Keratinocyte (primary cell): Measurements from ENCODE around the gene ETFA. TPM values are rescaled to one million over a fixed set of nuclear protein-coding genes. Genes with fewer than 3 reads are reported as not detected.

ENCODE experiments used
- DNase-seq: peaks from one replicate; pipeline ENCODE4 v3.0.0-alpha.2; 2011; ENCODE audit warnings: low read depth, missing footprints, low spot score
- FAIRE-seq: peaks from 2 replicates; lab custom pipeline; 2011; peaks lifted over from hg19 to GRCh38; lab: Jason Lieb, UNC
- H2AFZ ChIP-seq: 2 replicates; pipeline ENCODE4 v1.6.0; 2012; ENCODE audit warnings: low read length, control low read depth, inconsistent platforms; ENCODE audit not compliant: control insufficient read depth
- H3K27ac ChIP-seq: 2 replicates; pipeline ENCODE4 v1.5.1; 2011; ENCODE audit warnings: low read length; ENCODE audit not compliant: control insufficient read depth, insufficient read depth
- H3K27me3 ChIP-seq: 3 replicates; pipeline ENCODE4 v1.6.0; 2011; ENCODE audit warnings: low read length; ENCODE audit not compliant: control insufficient read depth, insufficient read depth; ENCODE audit errors: extremely low read depth
- H3K36me3 ChIP-seq, 2 experiments: 2 replicates in 1 of 2; 3 replicates in 1 of 2; pipeline ENCODE4 v1.5.1; 2011; ENCODE audit warnings: low read length in 2 of 2, mild to moderate bottlenecking in 1 of 2; ENCODE audit not compliant: control insufficient read depth in 2 of 2, insufficient read depth in 2 of 2; ENCODE audit errors: extremely low read depth in 1 of 2
- H3K4me1 ChIP-seq: 3 replicates; pipeline ENCODE4 v1.5.1; 2011; ENCODE audit warnings: low read length; ENCODE audit not compliant: control insufficient read depth, insufficient read depth; ENCODE audit errors: extremely low read depth
- H3K4me2 ChIP-seq: 3 replicates; pipeline ENCODE4 v1.6.0; 2011; ENCODE audit warnings: low read depth, low read length; ENCODE audit not compliant: control insufficient read depth, insufficient read depth; ENCODE audit errors: extremely low read depth
- H3K4me3 ChIP-seq, 3 experiments: fragments of 200-600 bp in 1 of 3; sonication (generic) in 1 of 3; 2 replicates in 2 of 3; 3 replicates in 1 of 3; pipeline ENCODE4 v1.5.1; 2011 to 2016; ENCODE audit warnings: low read length in 3 of 3, mild to moderate bottlenecking in 3 of 3, control low read depth in 2 of 3, inconsistent platforms in 1 of 3, low read depth in 1 of 3, mixed read lengths in 1 of 3, mixed run types in 1 of 3, moderate library complexity in 1 of 3; ENCODE audit not compliant: control insufficient read depth in 2 of 3, insufficient read depth in 2 of 3; ENCODE audit errors: extremely low read depth in 1 of 3
- H3K79me2 ChIP-seq: 2 replicates; pipeline ENCODE4 v1.6.0; 2012; ENCODE audit warnings: low read length; ENCODE audit not compliant: control insufficient read depth, insufficient read depth
- H3K9ac ChIP-seq: 3 replicates; pipeline ENCODE4 v1.6.0; 2011; ENCODE audit warnings: low read length; ENCODE audit not compliant: control insufficient read depth, insufficient read depth; ENCODE audit errors: extremely low read depth
- H3K9me1 ChIP-seq: 3 replicates; pipeline ENCODE4 v1.6.0; 2011; ENCODE audit warnings: low read length; ENCODE audit not compliant: control insufficient read depth, insufficient read depth; ENCODE audit errors: extremely low read depth
- H3K9me3 ChIP-seq: 2 replicates; pipeline ENCODE4 v1.5.1; 2012; ENCODE audit warnings: low read depth, low read length; ENCODE audit not compliant: control insufficient read depth
- H4K20me1 ChIP-seq: 3 replicates; pipeline ENCODE4 v1.6.0; 2011; ENCODE audit warnings: low read length; ENCODE audit not compliant: control insufficient read depth, insufficient read depth; ENCODE audit errors: extremely low read depth
- EZH2 ChIP-seq: IDR thresholded peaks from one replicate; pipeline ENCODE4 v1.6.1; 2012; ENCODE audit warnings: inconsistent platforms, mild to moderate bottlenecking, low read length, moderate library complexity
- dilution Hi-C: fragments of 300-500 bp; cut with MboI; formaldehyde crosslinking; loops from one replicate; pipeline ENCODE4 v1.7.0; 2020; ENCODE audit warnings: low sequenced_read_pairs; ENCODE audit not compliant: extremely low pct_ligation_motif_present
- polyA plus RNA-seq, 5 experiments: library from polyadenylated mRNA; depleted of rRNA in 3 of 5; stranded (reverse) in 3 of 5; stranded (forward) in 1 of 5; unstranded in 1 of 5; fragments of >200 nt; gene quantifications; 1 replicate in 1 of 5; 2 replicates in 3 of 5; 3 replicates in 1 of 5; pipeline versions ENCODE4 v1.2.1 to v1.2.3, GENCODE V29; 2011 to 2012; ENCODE audit warnings: missing spikeins in 2 of 5, low read depth in 1 of 5, low replicate concordance in 1 of 5
- TF ChIP-seq, protein P1 (sequence below), 3 experiments: IDR thresholded peaks in 1 of 3; conservative IDR thresholded peaks in 1 of 3; optimal IDR thresholded peaks in 1 of 3; 2 replicates in 2 of 3; 3 replicates in 1 of 3; pipeline versions ENCODE3 to v1.5.1; 2011; ENCODE audit warnings: low read length in 3 of 3, mild to moderate bottlenecking in 3 of 3, moderate library complexity in 2 of 3, control low read depth in 1 of 3, inconsistent platforms in 1 of 3; ENCODE audit not compliant: insufficient read depth in 2 of 3; ENCODE audit errors: extremely low read depth in 1 of 3

ETFA gene
- polyA plus RNA-seq, 1 donor (not counting 4 experiments of a cell fraction or from before 2014, with no cell fraction given) = 230 TPM

DNA sequence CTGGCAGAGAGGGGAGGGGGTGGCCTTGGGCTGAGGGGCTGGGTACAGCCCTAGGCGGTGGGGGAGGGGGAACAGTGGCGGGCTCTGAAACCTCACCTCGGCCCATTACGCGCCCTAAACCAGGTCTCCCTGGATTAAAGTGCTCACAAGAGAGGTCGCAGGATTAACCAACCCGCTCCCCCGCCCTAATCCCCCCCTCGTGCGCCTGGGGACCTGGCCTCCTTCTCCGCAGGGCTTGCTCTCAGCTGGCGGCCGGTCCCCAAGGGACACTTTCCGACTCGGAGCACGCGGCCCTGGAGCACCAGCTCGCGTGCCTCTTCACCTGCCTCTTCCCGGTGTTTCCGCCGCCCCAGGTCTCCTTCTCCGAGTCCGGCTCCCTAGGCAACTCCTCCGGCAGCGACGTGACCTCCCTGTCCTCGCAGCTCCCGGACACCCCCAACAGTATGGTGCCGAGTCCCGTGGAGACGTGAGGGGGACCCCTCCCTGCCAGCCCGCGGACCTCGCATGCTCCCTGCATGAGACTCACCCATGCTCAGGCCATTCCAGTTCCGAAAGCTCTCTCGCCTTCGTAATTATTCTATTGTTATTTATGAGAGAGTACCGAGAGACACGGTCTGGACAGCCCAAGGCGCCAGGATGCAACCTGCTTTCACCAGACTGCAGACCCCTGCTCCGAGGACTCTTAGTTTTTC lies 30.2 kb upstream of the ETFA start:
- Histone ChIP-seq H3K4me2 (peak overlapping the region; percentile 69), H3K4me3 (peak overlapping the region in 2 of 3 experiments; percentile 10 to 51)

DNA sequence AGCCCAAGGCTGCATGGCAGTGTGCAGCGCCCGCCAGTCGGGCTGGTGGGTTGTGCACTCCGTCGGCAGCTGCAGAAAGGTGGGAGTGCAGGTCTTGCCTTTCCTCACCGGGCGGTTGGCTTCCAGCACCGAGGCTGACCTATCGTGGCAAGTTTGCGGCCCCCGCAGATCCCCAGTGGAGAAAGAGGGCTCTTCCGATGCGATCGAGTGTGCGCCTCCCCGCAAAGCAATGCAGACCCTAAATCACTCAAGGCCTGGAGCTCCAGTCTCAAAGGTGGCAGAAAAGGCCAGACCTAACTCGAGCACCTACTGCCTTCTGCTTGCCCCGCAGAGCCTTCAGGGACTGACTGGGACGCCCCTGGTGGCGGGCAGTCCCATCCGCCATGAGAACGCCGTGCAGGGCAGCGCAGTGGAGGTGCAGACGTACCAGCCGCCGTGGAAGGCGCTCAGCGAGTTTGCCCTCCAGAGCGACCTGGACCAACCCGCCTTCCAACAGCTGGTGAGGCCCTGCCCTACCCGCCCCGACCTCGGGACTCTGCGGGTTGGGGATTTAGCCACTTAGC lies 29.6 kb upstream of the ETFA start:
- peak overlapping the region; percentile 75 for H3K4me2 ChIP-seq
- H3K4me3 ChIP-seq = peak overlapping the region in 2 of 3 experiments; percentile 53 to 59
- no peak for FAIRE-seq
- no peak for DNase-seq
- H3K4me1 ChIP-seq = peaks cover 16% of the 10 kb centered on the region
- TF ChIP-seq, protein P1, sequence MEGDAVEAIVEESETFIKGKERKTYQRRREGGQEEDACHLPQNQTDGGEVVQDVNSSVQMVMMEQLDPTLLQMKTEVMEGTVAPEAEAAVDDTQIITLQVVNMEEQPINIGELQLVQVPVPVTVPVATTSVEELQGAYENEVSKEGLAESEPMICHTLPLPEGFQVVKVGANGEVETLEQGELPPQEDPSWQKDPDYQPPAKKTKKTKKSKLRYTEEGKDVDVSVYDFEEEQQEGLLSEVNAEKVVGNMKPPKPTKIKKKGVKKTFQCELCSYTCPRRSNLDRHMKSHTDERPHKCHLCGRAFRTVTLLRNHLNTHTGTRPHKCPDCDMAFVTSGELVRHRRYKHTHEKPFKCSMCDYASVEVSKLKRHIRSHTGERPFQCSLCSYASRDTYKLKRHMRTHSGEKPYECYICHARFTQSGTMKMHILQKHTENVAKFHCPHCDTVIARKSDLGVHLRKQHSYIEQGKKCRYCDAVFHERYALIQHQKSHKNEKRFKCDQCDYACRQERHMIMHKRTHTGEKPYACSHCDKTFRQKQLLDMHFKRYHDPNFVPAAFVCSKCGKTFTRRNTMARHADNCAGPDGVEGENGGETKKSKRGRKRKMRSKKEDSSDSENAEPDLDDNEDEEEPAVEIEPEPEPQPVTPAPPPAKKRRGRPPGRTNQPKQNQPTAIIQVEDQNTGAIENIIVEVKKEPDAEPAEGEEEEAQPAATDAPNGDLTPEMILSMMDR (optimal IDR thresholded peaks at IDR 0.05 in 1 of 3, IDR thresholded peaks at IDR 0.05 in 1 of 3, conservative IDR thresholded peaks at IDR 0.05 in 1 of 3; ENCODE audit: extremely low read depth in 1 of 3, insufficient read depth in 2 of 3, low read length in 3 of 3) = peak in 2 of 3 experiments; percentile 11 to 32
- TF ChIP-seq EZH2 = peak; percentile 100
- H4K20me1 ChIP-seq = peaks cover 5% of the 10 kb centered on the region
- no peaks in the 10 kb centered on the region for H3K9me1 ChIP-seq
- H2AFZ ChIP-seq = no peak overlapping the region
- no peak overlapping the region for H3K9ac ChIP-seq
- H3K79me2 ChIP-seq = no peaks in the 10 kb centered on the region
- no peak overlapping the region for H3K27ac ChIP-seq
- H3K27me3 ChIP-seq = peaks cover 99% of the 10 kb centered on the region
- dilution Hi-C loops = no loop called here
- peaks cover 4% of the 10 kb centered on the region for H3K9me3 ChIP-seq
- H3K36me3 ChIP-seq = no peaks in the 10 kb centered on the region

More for the DNA sequence above, 30.2 kb upstream of the ETFA start:
- no peaks in the 10 kb centered on the region for H3K79me2 ChIP-seq
- H3K9ac ChIP-seq = no peak overlapping the region
- FAIRE-seq (no peak), DNase-seq (no peak)
- no peaks in the 10 kb centered on the region for H3K36me3 ChIP-seq
- H3K4me1 ChIP-seq = peaks cover 16% of the 10 kb centered on the region
- no peaks in the 10 kb centered on the region for H3K9me1 ChIP-seq
- peak; percentile 92 for TF ChIP-seq EZH2
- TF ChIP-seq, protein P1 (optimal IDR thresholded peaks at IDR 0.05 in 1 of 3, IDR thresholded peaks at IDR 0.05 in 1 of 3, conservative IDR thresholded peaks at IDR 0.05 in 1 of 3; ENCODE audit: extremely low read depth in 1 of 3, insufficient read depth in 2 of 3, low read length in 3 of 3) = no peak
- H2AFZ ChIP-seq = peak overlapping the region; percentile 22
- peaks cover 99% of the 10 kb centered on the region for H3K27me3 ChIP-seq
- dilution Hi-C loops = no loop called here
- peaks cover 4% of the 10 kb centered on the region for H3K9me3 ChIP-seq
- H4K20me1 ChIP-seq = peaks cover 5% of the 10 kb centered on the region
- H3K27ac ChIP-seq = no peak overlapping the region
